NCI-H2171 treated with DMSO at 0.1 percent for 48 hours (cell line): ENCODE measurements around the gene BTG2.
"Not testable (repeated sequence)": the region's sequence is repeated elsewhere in the genome, so short reads cannot be mapped to it uniquely, and the experiment has no call there.

Experiments
- DNase-seq: peaks from one replicate; lab custom pipeline; 2025; lab: John Stamatoyannopoulos, UW

The BTG2 gene

DNA sequence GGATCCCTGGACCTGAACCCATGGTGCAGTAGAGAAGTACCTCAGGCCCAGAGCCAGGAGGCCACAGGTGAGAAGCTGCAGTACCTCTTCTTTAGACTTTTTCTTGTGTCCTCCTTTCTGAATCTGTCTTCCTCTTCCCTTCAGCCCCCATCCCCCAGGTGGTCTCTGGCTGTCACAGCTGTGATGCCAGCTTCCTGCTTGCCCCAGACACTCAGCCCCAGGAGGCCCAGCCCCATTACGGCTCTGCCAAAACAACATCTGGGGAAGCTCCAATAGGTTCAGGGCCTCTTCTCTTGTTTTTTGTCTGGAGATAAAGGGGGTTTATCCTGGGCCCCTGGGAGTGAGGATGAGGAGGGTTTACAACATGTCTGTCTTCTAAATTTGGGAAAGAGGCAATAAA is 9.5 kb upstream of the BTG2 start:
- DNase-seq: peak; percentile 79

DNA sequence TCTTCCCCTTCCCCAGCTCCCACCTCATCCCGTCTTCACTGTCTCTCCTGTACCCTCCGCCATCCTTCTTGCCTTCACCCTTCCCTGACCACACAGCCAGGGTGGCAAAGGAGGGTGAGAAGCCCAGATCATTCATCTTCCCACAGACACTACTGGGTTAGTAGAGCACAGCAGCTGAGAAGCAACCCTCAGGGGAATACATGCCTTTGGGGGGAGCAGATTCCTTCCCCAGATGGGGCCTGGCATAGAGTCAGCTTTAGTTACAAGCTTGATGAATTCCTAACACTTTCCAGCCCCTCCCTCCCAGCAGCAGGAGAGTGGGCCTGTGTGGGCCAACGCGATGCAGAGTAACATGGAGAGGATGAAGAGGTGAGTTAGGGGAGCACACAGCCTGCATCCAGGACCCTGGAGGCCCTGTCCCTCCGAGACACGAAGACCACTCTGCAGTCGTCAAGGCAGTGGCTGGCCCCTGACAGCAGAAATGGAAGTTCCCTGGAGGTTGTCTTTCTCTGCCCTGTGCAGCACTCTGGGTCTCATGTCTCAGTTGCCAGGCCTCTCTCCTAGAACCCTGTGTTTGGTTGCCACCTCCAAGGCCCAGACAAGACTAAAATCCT is 8.8 kb upstream of the BTG2 start:
- peak; percentile 96 for DNase-seq

DNA sequence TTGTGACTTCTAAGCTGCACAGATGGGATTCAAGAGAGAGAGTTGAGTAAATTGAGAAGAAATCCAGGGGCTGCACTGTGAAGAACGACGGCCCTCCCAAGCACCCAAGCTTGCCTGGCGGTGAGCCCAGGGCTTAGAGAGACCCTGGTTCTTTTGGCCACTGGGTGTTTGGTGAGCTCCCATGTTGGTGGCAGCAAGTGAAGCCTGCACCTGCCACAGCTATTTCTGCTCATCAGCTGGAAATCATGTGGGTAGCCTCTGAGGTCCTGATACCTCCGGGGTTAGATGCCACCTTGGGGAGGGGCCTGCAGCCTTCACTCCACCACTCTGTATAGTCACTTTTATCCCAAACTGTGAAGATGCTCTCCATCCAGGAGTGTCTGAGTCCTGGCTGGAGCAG is 6.2 kb upstream of the BTG2 start:
- DNase-seq: no peak

DNA sequence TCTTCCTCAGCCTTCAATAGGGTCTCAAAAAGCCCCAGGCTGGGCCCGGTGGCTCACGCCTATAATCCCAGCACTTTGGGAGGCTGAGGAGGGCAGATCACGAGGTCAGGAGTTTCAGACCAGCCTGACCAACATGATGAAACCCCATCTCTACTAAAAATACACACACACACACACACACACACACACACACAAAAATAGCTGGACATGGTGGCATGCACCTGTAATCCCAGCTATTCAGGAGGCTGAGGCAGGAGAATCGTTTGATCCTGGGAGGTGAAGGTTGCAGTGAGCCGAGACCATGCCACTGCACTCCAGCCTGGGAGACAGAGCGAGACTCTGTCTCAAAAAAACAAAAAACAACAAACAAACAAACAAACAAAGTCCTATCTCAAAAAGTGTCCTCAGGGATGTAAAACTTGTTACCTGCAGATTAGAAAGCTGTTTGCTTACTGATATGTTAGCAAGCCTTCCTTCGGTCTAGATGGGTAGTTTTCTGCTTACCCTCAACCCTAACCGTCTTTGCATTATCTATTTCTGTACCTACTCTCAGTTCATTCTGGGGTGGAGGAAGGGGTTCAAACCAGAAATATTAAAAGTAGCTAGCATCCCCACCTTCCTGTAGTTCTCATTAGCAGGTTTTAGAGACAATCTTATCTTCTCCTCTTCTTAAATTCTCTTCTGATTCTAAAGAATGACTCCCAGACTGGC is 5.4 kb upstream of the BTG2 start:
- not testable (repeated sequence) for DNase-seq

DNA sequence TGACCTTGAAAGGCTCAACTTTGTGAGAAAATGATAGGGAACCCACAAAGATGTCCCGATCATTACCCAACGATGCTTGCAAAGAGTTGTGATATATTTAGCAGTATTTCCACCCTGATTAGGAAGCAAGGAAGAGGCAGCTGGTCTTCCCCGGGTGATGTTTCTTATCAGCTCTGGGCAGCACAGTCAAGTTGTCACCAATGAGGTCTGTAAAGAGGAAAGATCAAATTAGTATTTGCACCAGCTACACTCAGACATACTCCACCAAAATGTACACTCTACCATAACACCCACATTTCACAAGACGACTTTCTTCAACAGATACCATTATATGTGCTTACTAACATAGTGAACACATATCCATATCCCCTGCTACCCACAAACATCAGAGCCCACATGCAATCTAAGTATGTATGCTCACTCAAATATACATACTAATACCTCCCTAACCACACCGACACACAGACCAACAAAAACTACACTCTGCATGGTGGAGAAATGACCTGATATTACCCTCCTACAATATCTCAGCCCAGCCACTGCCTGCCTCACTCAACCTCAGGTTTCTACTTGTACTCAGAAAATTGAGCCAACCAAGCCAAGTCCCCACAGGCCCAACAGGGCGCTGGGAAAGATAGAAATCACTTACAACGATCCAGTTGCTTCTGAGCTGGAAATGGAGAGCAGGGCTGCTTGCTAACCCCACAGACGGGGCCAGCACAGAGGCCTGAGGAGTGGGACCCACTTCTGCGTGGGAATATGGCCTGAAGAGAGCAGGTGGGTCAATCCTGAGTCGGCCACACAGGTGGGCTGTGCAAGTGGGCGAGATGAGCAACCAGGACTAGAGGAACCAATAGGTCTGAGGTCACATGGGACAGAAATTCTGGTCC is 4.6 kb upstream of the BTG2 start:
- DNase-seq: no peak

DNA sequence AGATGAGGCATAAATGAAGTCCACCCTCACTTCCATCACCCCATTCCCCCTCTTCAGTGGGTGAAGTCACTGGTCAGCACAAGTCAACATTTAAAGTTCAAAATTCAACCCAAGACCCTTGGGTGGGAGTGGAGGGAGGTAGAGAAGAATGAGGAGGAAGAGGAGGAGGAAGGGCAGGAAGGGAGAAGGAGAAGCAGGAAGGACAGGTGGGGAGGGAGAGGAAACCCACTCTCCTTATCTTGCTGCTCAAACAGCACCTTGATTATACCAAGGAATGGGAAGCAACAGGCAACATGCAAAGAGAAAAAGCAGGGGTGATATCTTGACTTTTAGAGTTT is 4.0 kb upstream of the BTG2 start:
- DNase-seq: no peak

DNA sequence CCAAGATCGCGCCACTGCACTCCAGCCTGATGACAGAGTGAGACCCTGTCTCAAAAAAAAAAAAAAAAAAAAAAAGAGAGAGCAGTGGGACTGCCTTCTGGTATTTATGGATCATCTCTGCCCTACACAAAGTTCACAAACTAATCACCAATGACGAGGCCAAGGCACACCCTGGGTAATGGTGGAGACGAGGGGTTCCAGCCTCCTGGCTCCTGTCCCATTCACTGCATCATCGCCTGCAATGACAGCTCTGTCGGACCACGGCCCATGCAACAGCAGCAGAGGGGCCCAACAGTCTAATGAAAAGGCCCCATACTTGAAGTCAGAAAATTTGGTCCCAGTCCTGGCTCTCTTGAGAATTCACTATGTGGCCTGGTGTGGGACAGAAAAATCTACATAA is 2.9 kb upstream of the BTG2 start:
- DNase-seq: no peak

DNA sequence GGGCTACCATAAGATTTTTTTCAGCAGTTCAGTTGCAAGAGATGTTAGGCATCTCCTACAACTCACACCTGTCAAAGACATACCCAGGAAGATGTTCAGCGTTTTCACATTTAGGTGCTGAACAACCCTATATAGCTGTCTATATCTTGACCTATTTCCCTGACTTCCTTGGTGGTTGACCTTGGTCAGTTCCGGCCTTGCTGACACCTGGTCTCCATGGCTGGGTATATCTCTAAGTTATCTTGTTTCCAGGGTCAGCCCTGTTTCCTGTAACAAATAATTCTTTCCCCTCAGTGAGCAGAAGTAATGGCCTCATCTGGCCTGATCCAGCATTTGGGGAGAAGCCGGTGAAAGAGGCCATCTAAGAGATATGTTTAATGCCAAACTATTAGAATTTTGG is 2.4 kb upstream of the BTG2 start:
- no peak for DNase-seq

DNA sequence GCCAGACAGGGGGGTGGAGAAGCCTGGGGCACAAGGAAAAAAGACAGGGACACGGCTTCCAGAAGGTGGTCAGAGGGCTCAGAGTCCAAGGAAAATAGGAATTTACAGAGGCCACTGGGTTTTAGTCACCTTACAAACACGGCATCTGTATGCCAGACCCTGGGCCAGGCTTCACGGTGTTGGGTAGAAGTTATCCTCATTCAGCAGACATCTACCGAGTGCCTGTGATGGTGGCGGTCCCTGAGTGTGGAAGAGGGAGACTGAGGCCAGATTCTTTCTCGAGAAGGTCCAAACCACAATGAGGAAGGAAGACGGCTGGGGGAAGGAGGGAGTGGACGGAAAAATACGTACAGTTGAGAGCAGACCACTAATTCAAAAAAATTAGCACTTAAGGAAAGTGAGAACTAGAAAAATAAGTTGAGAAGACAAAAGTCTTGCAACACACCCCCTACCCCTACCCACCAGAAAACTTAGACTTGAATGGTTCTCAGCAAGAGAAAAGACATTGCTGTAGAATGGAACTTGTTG is 864 bp upstream of the BTG2 start:
- DNase-seq: no peak

DNA sequence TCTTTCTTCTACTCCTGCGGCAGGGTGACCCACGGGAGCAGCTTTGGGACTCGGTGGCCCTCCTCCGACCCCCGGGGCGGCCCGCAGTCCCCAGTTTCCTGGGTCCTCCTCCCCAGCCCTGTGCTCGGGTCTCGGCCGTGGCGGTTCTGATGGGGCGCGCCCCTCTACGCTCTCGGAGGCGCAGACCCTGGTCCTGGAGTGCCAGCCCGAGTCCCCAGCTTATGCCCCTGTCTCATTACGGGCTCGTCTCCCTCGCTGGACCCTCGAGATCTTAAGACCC is 430 bp downstream of the BTG2 start:
- no peak for DNase-seq

DNA sequence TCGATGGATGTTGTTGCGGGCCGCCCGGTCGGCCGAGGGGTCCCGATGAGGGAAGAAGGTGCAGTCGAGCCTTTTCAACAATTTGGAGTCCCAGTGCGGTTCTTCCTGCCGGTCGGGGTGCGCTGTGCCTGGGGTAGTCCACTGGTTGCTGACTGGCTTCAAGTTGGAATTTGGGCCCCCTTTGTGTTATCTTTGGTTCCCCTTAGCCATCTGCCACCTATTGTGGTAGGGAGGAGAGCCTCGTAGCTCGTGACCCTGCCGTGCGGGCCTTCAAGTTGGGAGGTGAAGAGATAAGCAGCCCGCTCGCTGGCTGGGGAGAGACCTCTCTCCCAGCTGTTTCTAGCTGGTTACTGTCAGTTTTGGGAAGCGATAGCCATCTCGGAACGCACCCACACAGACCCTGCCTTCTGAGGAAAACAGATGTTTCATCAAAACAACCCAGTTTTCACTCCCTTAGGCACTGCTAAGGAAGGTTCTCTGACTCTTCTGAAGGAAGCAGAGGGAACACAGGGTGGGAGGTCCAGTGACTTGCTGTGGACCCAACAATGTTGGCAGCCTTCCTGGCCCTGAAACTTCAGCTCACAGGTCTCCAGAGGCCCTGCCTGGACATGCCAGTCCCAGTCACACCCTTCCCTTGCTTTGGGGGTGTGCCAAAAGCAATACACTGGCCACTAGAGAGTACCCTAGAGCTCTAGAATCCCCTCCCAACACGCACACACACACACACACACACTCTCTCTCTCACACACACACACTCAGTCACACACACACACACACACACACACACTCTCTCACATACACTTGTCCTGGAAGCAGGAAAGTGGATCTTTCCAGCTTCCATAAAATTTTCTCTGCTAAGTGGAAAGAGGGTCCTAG is 1.0 kb downstream of the BTG2 start:
- peak; percentile 42 for DNase-seq

DNA sequence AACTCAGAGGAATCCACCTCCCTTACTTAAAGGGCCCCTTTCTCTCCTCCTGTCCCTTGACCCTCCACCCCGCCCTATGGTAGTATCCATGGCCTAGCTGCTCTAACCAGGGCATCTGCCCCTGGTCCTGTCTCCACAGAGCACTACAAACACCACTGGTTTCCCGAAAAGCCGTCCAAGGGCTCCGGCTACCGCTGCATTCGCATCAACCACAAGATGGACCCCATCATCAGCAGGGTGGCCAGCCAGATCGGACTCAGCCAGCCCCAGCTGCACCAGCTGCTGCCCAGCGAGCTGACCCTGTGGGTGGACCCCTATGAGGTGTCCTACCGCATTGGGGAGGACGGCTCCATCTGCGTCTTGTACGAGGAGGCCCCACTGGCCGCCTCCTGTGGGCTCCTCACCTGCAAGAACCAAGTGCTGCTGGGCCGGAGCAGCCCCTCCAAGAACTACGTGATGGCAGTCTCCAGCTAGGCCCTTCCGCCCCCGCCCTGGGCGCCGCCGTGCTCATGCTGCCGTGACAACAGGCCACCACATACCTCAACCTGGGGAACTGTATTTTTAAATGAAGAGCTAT is 1.7 kb downstream of the BTG2 start:
- no peak for DNase-seq

DNA sequence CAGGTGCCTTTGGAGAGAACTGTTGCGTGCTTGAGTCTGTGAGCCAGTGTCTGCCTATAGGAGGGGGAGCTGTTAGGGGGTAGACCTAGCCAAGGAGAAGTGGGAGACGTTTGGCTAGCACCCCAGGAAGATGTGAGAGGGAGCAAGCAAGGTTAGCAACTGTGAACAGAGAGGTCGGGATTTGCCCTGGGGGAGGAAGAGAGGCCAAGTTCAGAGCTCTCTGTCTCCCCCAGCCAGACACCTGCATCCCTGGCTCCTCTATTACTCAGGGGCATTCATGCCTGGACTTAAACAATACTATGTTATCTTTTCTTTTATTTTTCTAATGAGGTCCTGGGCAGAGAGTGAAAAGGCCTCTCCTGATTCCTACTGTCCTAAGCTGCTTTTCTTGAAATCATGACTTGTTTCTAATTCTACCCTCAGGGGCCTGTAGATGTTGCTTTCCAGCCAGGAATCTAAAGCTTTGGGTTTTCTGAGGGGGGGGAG is 2.4 kb downstream of the BTG2 start:
- no peak for DNase-seq

DNA sequence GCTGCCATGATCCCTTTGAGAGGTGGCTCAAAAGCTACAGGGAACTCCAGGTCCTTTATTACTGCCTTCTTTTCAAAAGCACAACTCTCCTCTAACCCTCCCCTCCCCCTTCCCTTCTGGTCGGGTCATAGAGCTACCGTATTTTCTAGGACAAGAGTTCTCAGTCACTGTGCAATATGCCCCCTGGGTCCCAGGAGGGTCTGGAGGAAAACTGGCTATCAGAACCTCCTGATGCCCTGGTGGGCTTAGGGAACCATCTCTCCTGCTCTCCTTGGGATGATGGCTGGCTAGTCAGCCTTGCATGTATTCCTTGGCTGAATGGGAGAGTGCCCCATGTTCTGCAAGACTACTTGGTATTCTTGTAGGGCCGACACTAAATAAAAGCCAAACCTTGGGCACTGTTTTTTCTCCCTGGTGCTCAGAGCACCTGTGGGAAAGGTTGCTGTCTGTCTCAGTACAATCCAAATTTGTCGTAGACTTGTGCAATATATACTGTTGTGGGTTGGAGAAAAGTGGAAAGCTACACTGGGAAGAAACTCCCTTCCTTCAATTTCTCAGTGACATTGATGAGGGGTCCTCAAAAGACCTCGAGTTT is 3.1 kb downstream of the BTG2 start:
- no peak for DNase-seq

DNA sequence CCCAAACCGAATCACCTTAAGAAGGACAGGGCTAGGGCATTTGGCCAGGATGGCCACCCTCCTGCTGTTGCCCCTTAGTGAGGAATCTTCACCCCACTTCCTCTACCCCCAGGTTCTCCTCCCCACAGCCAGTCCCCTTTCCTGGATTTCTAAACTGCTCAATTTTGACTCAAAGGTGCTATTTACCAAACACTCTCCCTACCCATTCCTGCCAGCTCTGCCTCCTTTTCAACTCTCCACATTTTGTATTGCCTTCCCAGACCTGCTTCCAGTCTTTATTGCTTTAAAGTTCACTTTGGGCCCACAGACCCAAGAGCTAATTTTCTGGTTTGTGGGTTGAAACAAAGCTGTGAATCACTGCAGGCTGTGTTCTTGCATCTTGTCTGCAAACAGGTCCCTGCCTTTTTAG is 3.6 kb downstream of the BTG2 start:
- DNase-seq: no peak

DNA sequence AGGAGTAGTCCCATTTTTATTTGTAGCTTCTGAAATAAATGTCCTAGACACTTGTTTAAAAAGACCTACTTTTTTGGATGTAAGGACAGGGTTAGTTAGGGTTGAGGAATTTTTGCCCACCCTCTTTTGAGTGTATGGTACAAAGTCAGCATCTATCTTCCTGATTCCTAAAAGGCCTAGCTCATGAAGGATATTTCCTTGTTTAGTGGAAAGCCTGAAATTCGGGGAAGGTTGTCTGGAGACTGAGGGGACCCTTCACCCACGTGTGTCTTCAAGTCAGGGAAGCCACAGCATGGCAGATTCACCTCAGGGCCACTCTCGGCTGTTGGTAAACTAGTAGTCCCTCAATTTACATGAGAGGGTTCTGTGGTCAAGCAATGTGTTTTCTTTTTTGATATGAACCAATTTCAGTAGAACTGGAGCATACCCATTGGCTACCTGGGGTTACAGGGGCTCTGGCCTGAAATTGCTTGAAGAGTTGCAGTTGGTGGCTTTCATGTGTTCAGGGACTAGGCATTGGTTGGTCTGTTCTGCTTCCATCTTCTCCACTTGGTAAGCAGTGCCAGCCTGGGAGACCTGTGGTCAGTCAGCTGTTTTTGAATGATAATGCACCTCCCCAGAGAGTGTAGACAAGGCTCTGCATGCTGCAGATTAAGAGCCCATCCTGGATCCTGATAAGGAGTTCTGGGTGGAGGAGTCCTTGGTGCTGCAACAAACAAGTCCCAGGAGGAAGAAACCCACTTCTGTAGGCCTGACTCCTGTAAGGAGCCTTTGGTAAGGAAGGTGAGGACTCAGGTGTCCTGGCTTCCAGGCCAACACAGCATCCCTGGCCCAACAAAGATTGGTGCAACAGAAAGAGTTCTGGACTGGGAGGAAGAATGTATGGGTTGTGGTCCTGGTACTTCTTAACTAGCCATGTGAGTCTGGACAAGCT is 6.3 kb downstream of the BTG2 start:
- no peak for DNase-seq

DNA sequence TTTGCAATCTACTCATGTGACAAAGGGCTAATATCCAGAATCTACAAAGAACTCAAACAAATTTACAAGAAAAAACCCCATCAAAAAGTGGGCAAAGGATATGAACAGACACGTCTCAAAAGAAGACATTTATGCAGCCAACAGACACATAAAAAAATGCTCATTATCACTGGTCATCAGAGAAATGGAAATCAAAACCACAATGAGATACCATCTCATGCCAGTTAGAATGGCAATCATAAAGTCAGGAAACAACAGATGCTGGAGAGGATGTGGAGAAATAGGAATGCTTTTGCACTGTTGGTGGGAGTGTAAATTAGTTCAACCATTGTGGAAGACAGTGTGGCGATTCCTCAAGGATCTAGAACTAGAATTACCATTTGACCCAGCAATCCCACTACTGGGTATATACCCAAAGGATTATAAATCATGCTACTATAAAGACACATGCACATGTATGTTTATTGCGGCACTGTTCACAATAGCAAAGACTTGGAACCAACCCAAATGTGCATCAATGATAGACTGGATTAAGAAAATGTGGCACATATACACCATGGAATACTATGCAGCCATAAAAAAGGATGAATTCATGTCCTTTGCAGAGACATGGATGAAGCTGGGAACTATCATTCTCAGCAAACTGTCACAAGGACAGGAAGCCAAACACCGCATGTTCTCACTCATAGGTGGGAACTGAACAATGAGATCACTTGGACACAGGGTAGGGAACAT is 8.9 kb downstream of the BTG2 start:
- not testable (repeated sequence) for DNase-seq

DNA sequence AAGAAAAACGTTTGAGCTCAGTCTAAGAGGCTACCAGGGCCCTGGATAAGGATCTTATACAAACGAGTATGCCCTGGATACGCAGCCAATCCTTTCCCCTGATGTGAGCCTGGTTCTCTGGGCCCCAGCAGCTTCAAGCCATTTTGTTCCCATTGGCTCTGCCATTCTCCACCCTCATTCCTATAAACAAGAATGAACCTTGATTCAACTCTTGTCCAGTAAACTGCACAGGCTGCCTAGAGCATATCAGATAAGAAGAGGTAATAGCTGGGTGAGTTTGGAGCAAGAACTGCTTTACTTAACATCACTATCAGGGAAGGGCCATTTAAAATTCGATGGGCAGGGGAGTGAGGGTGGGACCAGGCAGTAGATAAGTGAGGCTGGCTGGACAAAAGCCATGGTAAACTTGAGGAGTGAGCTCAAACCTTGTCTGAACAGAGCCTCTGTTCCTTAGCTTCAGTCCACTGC is 11.3 kb downstream of the BTG2 start:
- DNase-seq: no peak
